Cardiac ventricle fibroblast (primary cell): ENCODE data around the gene AR. TPM values are rescaled to one million over a fixed set of nuclear protein-coding genes. Genes with fewer than 3 reads are reported as not detected.

Experiments used
- total RNA-seq: library from RNA; depleted of rRNA; stranded (reverse); fragments of >200 nt; gene quantifications from 2 replicates; pipeline ENCODE4 v1.2.3, GENCODE V29; 2015

Gene AR
- 5.2 and 6.0 TPM in 2 replicates for total RNA-seq

GRCh38 chrX:67543818-67544217, at the start of gene AR:
AR (plus strand) TSS chrX:67544021; CDS start chrX:67545147, 1,126 bp downstream.

